ENCODE measurements around the gene TMEM238. TPM values are rescaled to one million over a fixed set of nuclear protein-coding genes. Genes with fewer than 3 reads are reported as not detected.
A peak's percentile ranks its signal among the peaks of the same experiment; 100 is the strongest.

TMEM238 gene
- total and polyA plus RNA-seq, 2 donors (not counting 3 experiments of a cell fraction or from before 2014, with no cell fraction given) = 0.18 to 0.35 TPM

- Histone ChIP-seq H3K79me2 (ENCODE audit: control insufficient read depth, insufficient read depth, low read length) (no peaks in the 10 kb centered on the region), H3K9me3 (replicated peaks; ENCODE audit: control insufficient read depth, insufficient read depth, low read length) (no peaks in the 10 kb centered on the region), H3K4me3 (replicated peaks in 1 of 3; ENCODE audit: insufficient read depth in 1 of 3, low read depth in 1 of 3, low read length in 3 of 3) (no peak overlapping the region), H3K27me3 (ENCODE audit: control insufficient read depth in 2 of 2, insufficient read depth in 2 of 2, low read length in 2 of 2) (peaks cover 3% of the 10 kb centered on the region in 2 experiments), H3K36me3 (ENCODE audit: control insufficient read depth in 2 of 2, extremely low read depth in 1 of 2, insufficient read depth in 2 of 2, low read length in 2 of 2) (no peaks in the 10 kb centered on the region), H3K9me1 (replicated peaks; ENCODE audit: control insufficient read depth, extremely low read depth, insufficient read depth, low read length) (no peaks in the 10 kb centered on the region), H3K4me2 (ENCODE audit: insufficient read depth, low read length) (no peak overlapping the region), H3K4me1 (ENCODE audit: control insufficient read depth, extremely low read depth, insufficient read depth, low read length) (no peaks in the 10 kb centered on the region), H4K20me1 (replicated peaks; ENCODE audit: control insufficient read depth, extremely low read depth, insufficient read depth, low read length) (no peaks in the 10 kb centered on the region), H2AFZ (ENCODE audit: low read depth, low read length) (no peak overlapping the region), H3K9ac (replicated peaks; ENCODE audit: extremely low read depth, insufficient read depth, low read length) (no peak overlapping the region), H3K27ac (ENCODE audit: insufficient read depth, low read depth, low read length) (no peak overlapping the region)
- ChIA-PET CTCF (no interaction called here), POLR2A (no interaction called here)
- intact Hi-C loops (cut with micrococcal nuclease) (no loop called here), dilution Hi-C loops (cut with MboI; ENCODE audit: extremely low pct_ligation_motif_present, low sequenced_read_pairs) (no loop called here)
- no peak for DNase-seq (ENCODE audit: low read depth, low spot score)
- BruUV-seq (replicated peaks) = no TSS peak
- TF ChIP-seq POLR2A (IDR thresholded peaks at IDR 0.05; ENCODE audit: low read depth, low read length) = no peak
- no peak for TF ChIP-seq POLR2AphosphoS5 (IDR thresholded peaks at IDR 0.05; ENCODE audit: insufficient read depth, low read depth, low read length)
- no peak for TF ChIP-seq FOS (IDR thresholded peaks at IDR 0.05; ENCODE audit: borderline replicate concordance, insufficient read depth, low read length)
- no peak for TF ChIP-seq MYC (IDR thresholded peaks at IDR 0.05; ENCODE audit: low read depth, low read length)
- no peak for FAIRE-seq
Observed at GRCh38 chr19:55433292-55433691, 49.2 kb upstream of the TMEM238 start.

DNA sequence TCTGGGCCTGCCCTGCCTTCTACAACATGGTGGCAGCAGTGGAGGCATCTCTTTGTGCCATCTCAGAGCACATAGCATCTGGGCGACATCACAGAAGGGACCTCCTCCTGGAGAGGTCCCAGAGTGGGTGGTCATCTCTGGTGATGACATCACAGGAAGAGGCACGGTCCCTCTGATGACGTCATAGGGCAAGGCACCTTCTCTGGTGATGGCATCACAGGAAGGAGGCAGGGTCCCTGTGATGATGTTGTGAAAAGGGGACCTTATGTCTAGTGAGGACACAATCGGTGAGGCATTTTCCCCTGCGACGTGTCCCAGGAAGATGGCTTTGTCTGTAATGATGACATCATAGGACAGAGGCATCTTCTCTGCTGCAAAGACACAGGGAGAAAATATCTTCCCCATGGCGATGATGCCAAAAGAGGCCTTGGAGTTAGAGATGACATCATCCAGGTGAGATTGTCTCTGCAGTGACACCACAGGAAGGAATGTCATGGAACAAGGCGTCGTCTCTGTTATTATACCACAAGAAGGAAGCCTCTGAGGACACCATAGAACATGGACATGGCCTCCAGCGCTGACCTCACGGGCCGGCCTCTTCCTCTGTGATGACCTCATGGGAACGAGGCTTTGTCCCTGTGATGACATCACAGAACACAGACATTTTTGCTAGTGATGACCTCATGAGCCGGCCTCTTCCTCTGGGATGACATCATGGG is 48.3 kb upstream of the TMEM238 start:
- FAIRE-seq (no peak), DNase-seq (ENCODE audit: low read depth, low spot score) (no peak)
- Histone ChIP-seq H3K4me2 (ENCODE audit: insufficient read depth, low read length) (no peak overlapping the region), H3K9me1 (replicated peaks; ENCODE audit: control insufficient read depth, extremely low read depth, insufficient read depth, low read length) (no peaks in the 10 kb centered on the region), H4K20me1 (replicated peaks; ENCODE audit: control insufficient read depth, extremely low read depth, insufficient read depth, low read length) (no peaks in the 10 kb centered on the region), H3K4me1 (ENCODE audit: control insufficient read depth, extremely low read depth, insufficient read depth, low read length) (no peaks in the 10 kb centered on the region), H3K9ac (replicated peaks; ENCODE audit: extremely low read depth, insufficient read depth, low read length) (no peak overlapping the region), H3K4me3 (replicated peaks in 1 of 3; ENCODE audit: insufficient read depth in 1 of 3, low read depth in 1 of 3, low read length in 3 of 3) (no peak overlapping the region), H3K79me2 (ENCODE audit: control insufficient read depth, insufficient read depth, low read length) (no peaks in the 10 kb centered on the region), H3K27me3 (ENCODE audit: control insufficient read depth in 2 of 2, insufficient read depth in 2 of 2, low read length in 2 of 2) (peaks cover 3% of the 10 kb centered on the region in 2 experiments), H2AFZ (ENCODE audit: low read depth, low read length) (no peak overlapping the region), H3K36me3 (ENCODE audit: control insufficient read depth in 2 of 2, extremely low read depth in 1 of 2, insufficient read depth in 2 of 2, low read length in 2 of 2) (no peaks in the 10 kb centered on the region), H3K9me3 (replicated peaks; ENCODE audit: control insufficient read depth, insufficient read depth, low read length) (no peaks in the 10 kb centered on the region), H3K27ac (ENCODE audit: insufficient read depth, low read depth, low read length) (no peak overlapping the region)
- BruUV-seq (replicated peaks) = no TSS peak
- intact Hi-C loops (cut with micrococcal nuclease) (no loop called here), dilution Hi-C loops (cut with MboI; ENCODE audit: extremely low pct_ligation_motif_present, low sequenced_read_pairs) (no loop called here)
- TF ChIP-seq JUN (IDR thresholded peaks at IDR 0.05; ENCODE audit: borderline replicate concordance, insufficient read depth, insufficient read length, low read depth) (peak; percentile 6), FOS (IDR thresholded peaks at IDR 0.05; ENCODE audit: borderline replicate concordance, insufficient read depth, low read length) (no peak), POLR2AphosphoS5 (IDR thresholded peaks at IDR 0.05; ENCODE audit: insufficient read depth, low read depth, low read length) (no peak)
- CTCF ChIA-PET = no interaction called here
- POLR2A ChIA-PET = no interaction called here
